ENCODE measurements around the gene RTEL1.

- no peak for TF ChIP-seq CTCF (IDR thresholded peaks at IDR 0.05; ENCODE audit: low read depth, low read length, poor library complexity, severe bottlenecking)
- TF ChIP-seq EZH2phosphoT487 (IDR thresholded peaks at IDR 0.05; ENCODE audit: borderline replicate concordance, low read length): no peak
Observed at GRCh38 chr20:63661959-63662812, 4.1 kb downstream of the RTEL1 start.

Measured in DOHH2 (cell line).